KOPT-K1 (cell line): ENCODE data around the gene PRKCH.

ENCODE experiments used
- H3K27ac ChIP-seq: fragments of 200-600 bp; sonication (generic); 2 replicates; pipeline ENCODE4 v1.5.1; 2016; ENCODE audit warnings: antibody characterized with exemption, mild to moderate bottlenecking, low read depth, low read length; ENCODE audit not compliant: poor library complexity, severe bottlenecking
- H3K36me3 ChIP-seq: fragments of 200-600 bp; sonication (generic); 2 replicates; pipeline ENCODE4 v1.5.1; 2017; ENCODE audit warnings: antibody characterized with exemption, mild to moderate bottlenecking, low read length, moderate library complexity; ENCODE audit not compliant: insufficient read depth
- H3K9me3 ChIP-seq: fragments of 200-600 bp; sonication (generic); 2 replicates; pipeline ENCODE4 v1.5.1; 2017; ENCODE audit warnings: antibody characterized with exemption, low read length, mild to moderate bottlenecking; ENCODE audit not compliant: insufficient read depth, poor library complexity, severe bottlenecking

The PRKCH gene

GRCh38 chr14:61483476-61483875 lies 162.1 kb downstream of the PRKCH start:
- H3K27ac ChIP-seq, result no peak overlapping the region
- H3K36me3 ChIP-seq, result peaks cover 99% of the 10 kb centered on the region
- H3K9me3 ChIP-seq, result no peaks in the 10 kb centered on the region

GRCh38 chr14:61484031-61484430 lies 162.7 kb downstream of the PRKCH start:
- Histone ChIP-seq H3K9me3 (no peaks in the 10 kb centered on the region), H3K36me3 (peaks cover 99% of the 10 kb centered on the region), H3K27ac (no peak overlapping the region)

- Histone ChIP-seq H3K27ac (no peak overlapping the region), H3K36me3 (peaks cover 99% of the 10 kb centered on the region), H3K9me3 (no peaks in the 10 kb centered on the region)
These were observed 163.6 kb downstream of the PRKCH start for GRCh38 chr14:61484826-61485584.

- H3K27ac ChIP-seq, result no peak overlapping the region
- H3K36me3 ChIP-seq, result peaks cover 99% of the 10 kb centered on the region
- H3K9me3 ChIP-seq, result no peaks in the 10 kb centered on the region
These were observed 164.3 kb downstream of the PRKCH start for GRCh38 chr14:61485661-61486060.

- Histone ChIP-seq H3K36me3 (peaks cover 99% of the 10 kb centered on the region), H3K9me3 (no peaks in the 10 kb centered on the region), H3K27ac (no peak overlapping the region)
These were observed 165.6 kb downstream of the PRKCH start for GRCh38 chr14:61486930-61487495.

GRCh38 chr14:61488417-61489401 lies 167.3 kb downstream of the PRKCH start:
- no peaks in the 10 kb centered on the region for H3K9me3 ChIP-seq
- peaks cover 99% of the 10 kb centered on the region for H3K36me3 ChIP-seq
- H3K27ac ChIP-seq, result no peak overlapping the region

GRCh38 chr14:61489512-61489911 lies 168.1 kb downstream of the PRKCH start:
- Histone ChIP-seq H3K36me3 (peaks cover 99% of the 10 kb centered on the region), H3K27ac (no peak overlapping the region), H3K9me3 (no peaks in the 10 kb centered on the region)

GRCh38 chr14:61489932-61490331 lies 168.6 kb downstream of the PRKCH start:
- Histone ChIP-seq H3K9me3 (no peaks in the 10 kb centered on the region), H3K27ac (no peak overlapping the region), H3K36me3 (peaks cover 99% of the 10 kb centered on the region)

- H3K9me3 ChIP-seq, result no peaks in the 10 kb centered on the region
- H3K36me3 ChIP-seq, result peaks cover 99% of the 10 kb centered on the region
- no peak overlapping the region for H3K27ac ChIP-seq
These were observed 169.8 kb downstream of the PRKCH start for GRCh38 chr14:61491224-61491623.

- peaks cover 99% of the 10 kb centered on the region for H3K36me3 ChIP-seq
- no peak overlapping the region for H3K27ac ChIP-seq
- H3K9me3 ChIP-seq, result no peaks in the 10 kb centered on the region
These were observed 170.6 kb downstream of the PRKCH start for GRCh38 chr14:61491876-61492434.

GRCh38 chr14:61492474-61492873 lies 171.1 kb downstream of the PRKCH start:
- H3K36me3 ChIP-seq, result peaks cover 99% of the 10 kb centered on the region
- H3K9me3 ChIP-seq, result no peaks in the 10 kb centered on the region
- H3K27ac ChIP-seq, result no peak overlapping the region

GRCh38 chr14:61493239-61493638 lies 171.9 kb downstream of the PRKCH start:
- no peaks in the 10 kb centered on the region for H3K9me3 ChIP-seq
- no peak overlapping the region for H3K27ac ChIP-seq
- H3K36me3 ChIP-seq, result peaks cover 100% of the 10 kb centered on the region

- H3K9me3 ChIP-seq, result no peaks in the 10 kb centered on the region
- peaks cover 100% of the 10 kb centered on the region for H3K36me3 ChIP-seq
- no peak overlapping the region for H3K27ac ChIP-seq
These were observed 172.6 kb downstream of the PRKCH start for GRCh38 chr14:61494018-61494417.

- Histone ChIP-seq H3K9me3 (no peaks in the 10 kb centered on the region), H3K36me3 (peaks cover 100% of the 10 kb centered on the region), H3K27ac (no peak overlapping the region)
These were observed 174.4 kb downstream of the PRKCH start for GRCh38 chr14:61495809-61496208.

GRCh38 chr14:61498303-61498702 lies 176.9 kb downstream of the PRKCH start:
- Histone ChIP-seq H3K9me3 (no peaks in the 10 kb centered on the region), H3K27ac (no peak overlapping the region), H3K36me3 (peaks cover 91% of the 10 kb centered on the region)
